A673 (cell line): ENCODE measurements around the gene SLC8A2.

ENCODE experiments used
- EZH2 ChIP-seq: fragments of 200-600 bp; sonication (generic); IDR thresholded peaks from 2 replicates; pipeline ENCODE4 v1.6.1; 2017; ENCODE audit warnings: borderline replicate concordance, low read depth, mild to moderate bottlenecking, mixed read lengths, antibody characterized with exemption, low read length; ENCODE audit not compliant: poor library complexity, severe bottlenecking
- TF ChIP-seq, protein P1 (sequence below): fragments of 300-800, 200-600 bp; sonication (generic); conservative IDR thresholded peaks from 2 replicates; pipeline ENCODE4 v1.5.1; 2017; ENCODE audit warnings: low read depth, mild to moderate bottlenecking, antibody characterized with exemption, low read length, moderate library complexity, mixed read lengths

DNA sequence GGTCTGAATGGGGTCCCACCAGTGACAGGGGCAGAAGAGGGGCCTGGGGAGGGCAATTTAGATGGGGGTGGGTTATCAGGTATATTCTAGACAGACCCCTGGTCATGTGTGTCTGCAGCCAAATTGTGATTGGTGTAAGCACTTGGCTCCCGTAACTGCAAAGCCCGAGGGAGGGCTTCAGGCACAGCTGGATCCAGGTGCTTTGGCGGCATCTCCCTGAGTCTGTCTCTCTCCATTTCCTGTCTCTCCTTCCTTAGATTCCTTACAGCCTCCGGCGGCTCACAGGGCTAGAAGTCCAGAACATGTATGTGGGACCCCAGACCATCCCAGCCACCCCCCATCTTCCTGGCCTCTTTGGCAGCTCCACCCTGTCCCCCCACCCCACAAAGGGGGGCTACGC lies 91.1 kb downstream of the SLC8A2 start:
- TF ChIP-seq, protein P1, sequence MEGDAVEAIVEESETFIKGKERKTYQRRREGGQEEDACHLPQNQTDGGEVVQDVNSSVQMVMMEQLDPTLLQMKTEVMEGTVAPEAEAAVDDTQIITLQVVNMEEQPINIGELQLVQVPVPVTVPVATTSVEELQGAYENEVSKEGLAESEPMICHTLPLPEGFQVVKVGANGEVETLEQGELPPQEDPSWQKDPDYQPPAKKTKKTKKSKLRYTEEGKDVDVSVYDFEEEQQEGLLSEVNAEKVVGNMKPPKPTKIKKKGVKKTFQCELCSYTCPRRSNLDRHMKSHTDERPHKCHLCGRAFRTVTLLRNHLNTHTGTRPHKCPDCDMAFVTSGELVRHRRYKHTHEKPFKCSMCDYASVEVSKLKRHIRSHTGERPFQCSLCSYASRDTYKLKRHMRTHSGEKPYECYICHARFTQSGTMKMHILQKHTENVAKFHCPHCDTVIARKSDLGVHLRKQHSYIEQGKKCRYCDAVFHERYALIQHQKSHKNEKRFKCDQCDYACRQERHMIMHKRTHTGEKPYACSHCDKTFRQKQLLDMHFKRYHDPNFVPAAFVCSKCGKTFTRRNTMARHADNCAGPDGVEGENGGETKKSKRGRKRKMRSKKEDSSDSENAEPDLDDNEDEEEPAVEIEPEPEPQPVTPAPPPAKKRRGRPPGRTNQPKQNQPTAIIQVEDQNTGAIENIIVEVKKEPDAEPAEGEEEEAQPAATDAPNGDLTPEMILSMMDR = no peak
- TF ChIP-seq EZH2 = no peak
